ENCODE measurements around the gene CHRNA7.

DNA sequence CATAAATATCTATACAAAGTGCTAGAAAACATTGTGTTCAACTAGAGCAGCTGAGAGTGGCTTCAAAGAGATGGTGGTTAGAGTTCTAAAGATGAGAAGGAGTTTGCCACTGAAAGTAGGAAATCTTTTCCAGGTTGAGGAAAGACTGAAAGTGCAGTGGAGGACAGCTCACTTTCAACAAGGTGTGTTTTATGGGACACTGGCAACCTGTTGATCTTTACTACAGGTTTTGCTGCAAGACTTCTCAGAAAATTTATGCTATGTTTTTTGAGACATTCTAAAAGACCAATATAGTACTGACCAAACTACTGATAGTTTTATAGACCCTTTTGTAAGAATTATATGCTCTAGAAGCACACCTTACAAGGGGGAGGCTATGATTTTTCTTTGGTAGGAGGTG is 3.8 kb downstream of the CHRNA7 start:
- TF ChIP-seq POLR2A (IDR thresholded peaks at IDR 0.05) = no peak
- TF ChIP-seq, protein P1, sequence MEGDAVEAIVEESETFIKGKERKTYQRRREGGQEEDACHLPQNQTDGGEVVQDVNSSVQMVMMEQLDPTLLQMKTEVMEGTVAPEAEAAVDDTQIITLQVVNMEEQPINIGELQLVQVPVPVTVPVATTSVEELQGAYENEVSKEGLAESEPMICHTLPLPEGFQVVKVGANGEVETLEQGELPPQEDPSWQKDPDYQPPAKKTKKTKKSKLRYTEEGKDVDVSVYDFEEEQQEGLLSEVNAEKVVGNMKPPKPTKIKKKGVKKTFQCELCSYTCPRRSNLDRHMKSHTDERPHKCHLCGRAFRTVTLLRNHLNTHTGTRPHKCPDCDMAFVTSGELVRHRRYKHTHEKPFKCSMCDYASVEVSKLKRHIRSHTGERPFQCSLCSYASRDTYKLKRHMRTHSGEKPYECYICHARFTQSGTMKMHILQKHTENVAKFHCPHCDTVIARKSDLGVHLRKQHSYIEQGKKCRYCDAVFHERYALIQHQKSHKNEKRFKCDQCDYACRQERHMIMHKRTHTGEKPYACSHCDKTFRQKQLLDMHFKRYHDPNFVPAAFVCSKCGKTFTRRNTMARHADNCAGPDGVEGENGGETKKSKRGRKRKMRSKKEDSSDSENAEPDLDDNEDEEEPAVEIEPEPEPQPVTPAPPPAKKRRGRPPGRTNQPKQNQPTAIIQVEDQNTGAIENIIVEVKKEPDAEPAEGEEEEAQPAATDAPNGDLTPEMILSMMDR (IDR thresholded peaks at IDR 0.05) = no peak
